B cell (primary cell): ENCODE results near the gene NAMPT.

Experiments used
- EZH2 ChIP-seq: IDR thresholded peaks from 2 replicates; pipeline ENCODE4 v1.6.1; 2012; ENCODE audit warnings: borderline replicate concordance, low read depth, mild to moderate bottlenecking, moderate library complexity, low read length; ENCODE audit not compliant: insufficient read depth, poor library complexity, severe bottlenecking
- TF ChIP-seq, protein P1 (sequence below): fragments of 200-600 bp; IDR thresholded peaks from one replicate; pipeline ENCODE4 v1.8.0; 2022; ENCODE audit warnings: antibody characterized with exemption, mild to moderate bottlenecking

DNA sequence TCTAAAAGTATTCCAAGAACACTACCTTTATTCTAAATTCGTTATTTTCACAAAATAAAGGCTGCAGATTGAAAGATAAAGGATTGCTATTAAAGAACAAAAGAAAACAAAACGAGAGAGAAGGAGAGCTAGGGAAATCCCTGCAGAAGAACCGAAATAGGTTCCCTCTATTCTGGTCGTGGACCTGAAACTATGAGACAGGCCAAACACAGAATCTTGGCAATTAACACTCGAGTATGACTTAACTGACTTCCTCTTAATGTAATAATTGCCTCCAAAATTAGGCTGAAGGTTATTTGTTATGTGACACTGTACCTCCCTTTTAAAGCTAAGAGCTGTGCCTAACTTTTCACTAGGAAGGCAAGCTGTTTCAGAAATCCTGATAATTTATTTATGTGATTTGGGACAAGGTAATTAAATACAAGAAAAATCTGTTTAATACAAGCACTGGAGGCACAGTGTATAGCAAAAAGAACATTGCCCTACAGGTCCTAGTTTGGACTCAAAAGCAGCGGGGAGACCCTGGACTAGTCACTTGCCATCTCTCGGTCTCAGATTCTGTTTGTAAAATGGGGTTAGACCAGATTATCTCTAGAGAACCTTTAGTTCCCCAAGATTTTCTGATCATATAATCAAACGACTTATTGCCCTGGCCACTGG, 11.6 kb downstream of the NAMPT start:
- TF ChIP-seq, protein P1, sequence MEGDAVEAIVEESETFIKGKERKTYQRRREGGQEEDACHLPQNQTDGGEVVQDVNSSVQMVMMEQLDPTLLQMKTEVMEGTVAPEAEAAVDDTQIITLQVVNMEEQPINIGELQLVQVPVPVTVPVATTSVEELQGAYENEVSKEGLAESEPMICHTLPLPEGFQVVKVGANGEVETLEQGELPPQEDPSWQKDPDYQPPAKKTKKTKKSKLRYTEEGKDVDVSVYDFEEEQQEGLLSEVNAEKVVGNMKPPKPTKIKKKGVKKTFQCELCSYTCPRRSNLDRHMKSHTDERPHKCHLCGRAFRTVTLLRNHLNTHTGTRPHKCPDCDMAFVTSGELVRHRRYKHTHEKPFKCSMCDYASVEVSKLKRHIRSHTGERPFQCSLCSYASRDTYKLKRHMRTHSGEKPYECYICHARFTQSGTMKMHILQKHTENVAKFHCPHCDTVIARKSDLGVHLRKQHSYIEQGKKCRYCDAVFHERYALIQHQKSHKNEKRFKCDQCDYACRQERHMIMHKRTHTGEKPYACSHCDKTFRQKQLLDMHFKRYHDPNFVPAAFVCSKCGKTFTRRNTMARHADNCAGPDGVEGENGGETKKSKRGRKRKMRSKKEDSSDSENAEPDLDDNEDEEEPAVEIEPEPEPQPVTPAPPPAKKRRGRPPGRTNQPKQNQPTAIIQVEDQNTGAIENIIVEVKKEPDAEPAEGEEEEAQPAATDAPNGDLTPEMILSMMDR: no peak
- TF ChIP-seq EZH2: no peak
